Measurements from ENCODE around the gene ABHD3.
A peak's percentile ranks its signal among the peaks of the same experiment; 100 is the strongest.
"Not testable (repeated sequence)": the region's sequence is repeated elsewhere in the genome, so short reads cannot be mapped to it uniquely, and the experiment has no call there.

Gene ABHD3

DNA sequence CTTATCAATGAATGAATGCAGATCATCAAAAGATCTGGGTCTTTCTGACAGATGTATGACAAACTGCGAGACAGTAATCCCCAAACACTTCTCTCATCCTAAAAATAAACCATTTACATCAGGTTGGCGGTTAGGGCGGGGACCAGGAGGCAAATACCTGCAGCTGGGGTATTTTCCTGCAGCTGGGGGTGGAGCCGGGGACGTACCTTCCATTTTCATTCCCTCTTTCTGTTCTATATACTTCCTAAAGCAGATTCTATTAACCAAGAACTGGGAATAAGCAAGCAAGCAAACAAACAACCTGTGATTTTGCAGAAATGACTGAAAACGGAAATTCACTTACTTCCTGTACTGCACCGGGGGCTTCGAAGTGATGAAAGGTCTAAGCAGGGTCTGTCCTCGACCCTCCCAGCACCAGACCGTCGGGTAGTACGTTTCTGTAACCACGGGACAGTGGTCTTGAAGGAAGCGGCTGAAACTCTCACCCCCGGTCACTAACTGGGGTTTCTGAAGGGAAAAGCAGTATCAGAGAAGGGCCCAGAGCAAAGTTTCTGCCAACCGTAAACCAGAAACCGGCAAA is 1.2 kb downstream of the ABHD3 start:
- peak; percentile 37 for DNase-seq

GRCh38 chr18:21702602-21703001 is 2.0 kb downstream of the ABHD3 start:
- DNase-seq, result no peak

DNA sequence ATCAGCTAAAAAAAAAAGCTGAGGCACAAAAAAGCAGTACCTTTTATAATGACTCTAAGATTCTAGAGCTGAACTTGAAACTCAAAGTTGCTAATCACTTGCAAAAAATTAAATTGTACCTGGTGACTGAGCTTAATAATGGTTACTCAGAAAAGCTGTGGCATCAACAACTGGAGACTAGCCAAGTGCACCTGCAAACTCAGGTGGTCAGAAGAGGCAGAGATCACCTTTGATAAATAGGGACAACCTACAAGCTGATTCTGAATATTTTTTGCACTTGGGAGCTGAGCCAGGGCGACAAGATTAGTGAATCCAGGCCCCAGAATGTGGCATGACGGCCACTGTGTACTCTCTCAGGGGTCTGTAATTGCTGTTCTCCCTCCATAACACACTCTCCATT is 3.0 kb downstream of the ABHD3 start:
- DNase-seq, result no peak

DNA sequence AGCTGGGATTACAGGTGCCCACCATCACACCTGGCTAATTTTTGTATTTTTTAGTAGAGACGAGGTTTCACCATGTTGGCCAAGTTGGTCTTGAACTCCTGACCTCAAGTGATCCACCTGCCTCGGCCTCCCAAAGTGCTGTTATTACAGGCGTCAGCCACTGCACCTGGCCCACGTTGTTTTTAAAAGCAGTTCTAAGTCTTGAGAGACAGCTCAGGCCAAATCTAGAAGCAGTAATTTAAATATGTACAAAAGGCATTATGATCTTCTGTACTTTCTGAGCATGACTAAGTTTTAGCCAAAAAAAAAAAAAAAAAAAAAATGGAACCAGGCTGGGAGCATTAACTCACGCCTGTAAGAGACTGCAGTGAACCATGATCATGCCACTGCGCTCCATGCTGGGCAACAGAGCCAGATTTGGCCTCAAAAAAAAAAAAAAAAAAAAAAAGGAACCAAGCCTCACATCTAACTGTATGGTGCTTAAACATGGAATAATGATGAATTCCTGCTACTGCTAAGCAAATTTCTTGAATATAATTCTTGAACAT is 4.0 kb downstream of the ABHD3 start:
- DNase-seq, result no peak

- DNase-seq, result no peak
These were observed 11.3 kb downstream of the ABHD3 start for GRCh38 chr18:21693322-21693721.

DNA sequence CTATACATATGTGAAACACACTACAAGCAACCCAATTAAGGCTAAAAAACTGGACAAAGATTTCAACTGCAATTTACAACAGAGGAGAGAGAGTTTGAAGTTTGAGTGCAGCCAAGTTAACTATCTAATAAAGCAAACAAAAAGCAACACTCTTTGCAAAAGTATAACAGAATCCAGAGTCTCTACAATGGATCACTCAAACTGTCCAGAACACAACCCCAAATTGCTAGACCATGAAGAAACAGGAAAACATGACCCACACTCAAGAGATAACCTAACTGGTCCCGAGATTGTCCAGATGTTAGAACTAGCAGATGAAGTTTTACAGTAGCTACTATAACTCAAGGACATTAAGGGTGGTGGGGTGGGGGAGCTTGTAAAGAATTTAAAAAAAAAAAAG is 14.8 kb downstream of the ABHD3 start:
- no peak for DNase-seq

DNA sequence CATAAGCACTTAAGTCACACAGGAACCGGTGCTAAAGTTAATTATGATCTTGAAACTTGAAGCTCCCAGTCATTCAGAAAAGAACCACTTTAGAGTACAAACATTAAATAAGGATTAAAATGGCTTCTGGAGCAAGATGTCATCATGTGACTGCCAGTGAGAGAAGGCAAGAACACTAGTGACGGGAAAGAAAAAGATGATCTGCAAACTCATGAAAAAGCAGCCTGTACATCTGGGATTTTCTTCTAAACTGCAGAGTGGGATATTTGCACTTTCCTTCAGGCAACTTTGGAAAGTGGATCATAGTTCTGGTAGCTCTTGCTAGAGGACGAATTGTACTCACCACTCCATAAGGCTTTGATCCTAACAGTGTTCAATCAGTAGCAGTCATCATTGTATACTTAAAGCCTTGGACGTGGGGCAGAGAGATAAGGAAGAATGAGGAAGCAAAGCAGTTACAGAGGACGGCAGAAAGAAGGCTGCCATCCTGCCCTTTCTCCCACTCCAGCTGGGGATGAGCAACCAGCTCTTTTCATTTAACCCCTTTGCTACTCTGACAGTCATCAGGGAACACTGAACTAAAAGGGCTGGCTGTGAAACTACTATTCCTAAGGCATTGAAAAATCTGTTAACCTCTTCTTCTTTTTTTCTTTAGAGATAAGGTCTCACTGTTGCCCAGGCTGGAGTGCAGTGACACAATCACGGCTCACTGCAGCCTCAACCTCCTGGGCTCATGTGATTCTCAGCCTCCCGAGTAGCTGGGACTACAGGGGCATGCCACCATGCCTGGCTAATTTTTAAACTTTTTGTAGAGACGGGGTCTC is 18.1 kb downstream of the ABHD3 start:
- DNase-seq, result no peak

- not testable (repeated sequence) for DNase-seq
These were observed 19.0 kb downstream of the ABHD3 start for GRCh38 chr18:21685556-21685981.

GRCh38 chr18:21684731-21685130 is 19.8 kb downstream of the ABHD3 start:
- DNase-seq, result no peak

GRCh38 chr18:21682371-21683051 is 22.1 kb downstream of the ABHD3 start:
- no peak for DNase-seq

DNA sequence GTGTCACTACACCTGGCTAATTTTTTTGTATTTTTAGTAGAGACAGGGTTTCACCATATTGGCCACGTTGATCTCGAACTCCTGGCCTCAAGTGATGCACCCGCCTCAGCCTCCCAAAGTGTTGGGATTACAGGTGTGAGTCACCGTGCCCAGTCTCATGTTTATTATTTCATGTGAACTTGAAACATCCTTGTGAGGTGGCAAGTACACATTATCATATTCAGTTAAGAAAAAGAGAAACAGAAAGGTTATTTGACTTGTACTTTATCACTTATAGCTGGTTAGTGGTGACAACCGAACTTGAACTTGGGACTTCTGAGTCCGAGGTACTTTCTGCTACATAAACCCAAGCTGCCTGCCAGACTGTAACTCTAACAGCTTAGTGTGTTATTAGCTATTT is 24.4 kb downstream of the ABHD3 start:
- DNase-seq, result no peak

DNA sequence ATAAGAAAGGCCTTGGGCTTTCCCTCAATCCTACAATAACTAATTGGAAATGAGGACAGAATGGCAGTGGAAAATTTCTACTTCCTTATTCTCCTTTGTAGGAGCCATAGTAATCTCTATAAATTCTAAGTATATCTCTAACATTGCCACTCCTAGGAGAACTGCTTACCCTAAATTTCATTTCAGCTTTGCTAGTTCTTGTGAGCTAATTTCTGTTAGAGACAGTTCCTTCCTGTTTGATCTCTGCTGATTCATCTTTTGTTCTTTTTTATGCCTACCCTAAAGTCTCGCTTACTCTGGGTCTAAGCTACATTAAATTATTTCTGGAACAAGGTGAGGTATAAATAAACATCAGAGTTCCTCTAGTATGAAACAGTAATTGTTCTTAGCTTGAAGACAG is 25.7 kb downstream of the ABHD3 start:
- DNase-seq, result no peak

- not testable (repeated sequence) for DNase-seq
These were observed 29.2 kb downstream of the ABHD3 start for GRCh38 chr18:21675354-21675753.

GRCh38 chr18:21672521-21673267 is 31.9 kb downstream of the ABHD3 start:
- no peak for DNase-seq

DNA sequence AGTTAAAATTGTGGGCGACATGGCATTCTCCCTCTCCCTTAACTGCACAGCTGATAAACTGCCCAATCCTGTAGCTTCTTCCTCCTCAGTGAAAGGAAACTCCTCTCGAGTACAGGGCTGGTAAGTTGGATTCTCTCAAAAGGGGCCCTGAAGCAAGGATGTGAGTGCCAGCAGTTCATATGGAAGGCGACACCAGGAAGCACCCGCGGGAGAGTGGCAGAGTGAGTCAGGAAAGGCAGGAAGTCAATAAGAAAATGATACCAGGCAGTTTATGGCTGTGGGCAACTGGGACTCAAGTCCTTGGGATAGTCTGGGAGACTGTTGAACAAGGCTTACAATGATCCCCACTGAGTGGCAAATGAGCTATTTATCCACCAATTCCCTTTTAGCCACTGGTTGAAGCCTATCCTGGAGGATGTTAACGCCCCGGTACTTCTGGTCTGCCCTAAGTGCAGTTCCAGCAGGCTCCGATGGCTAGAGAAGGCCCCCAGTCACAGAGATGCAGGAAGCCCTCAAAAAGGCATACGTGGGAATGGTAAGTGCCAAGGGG is 34.8 kb downstream of the ABHD3 start:
- DNase-seq, result peak; percentile 4

GRCh38 chr18:21664069-21664468 is 40.5 kb downstream of the ABHD3 start:
- DNase-seq, result no peak

DNA sequence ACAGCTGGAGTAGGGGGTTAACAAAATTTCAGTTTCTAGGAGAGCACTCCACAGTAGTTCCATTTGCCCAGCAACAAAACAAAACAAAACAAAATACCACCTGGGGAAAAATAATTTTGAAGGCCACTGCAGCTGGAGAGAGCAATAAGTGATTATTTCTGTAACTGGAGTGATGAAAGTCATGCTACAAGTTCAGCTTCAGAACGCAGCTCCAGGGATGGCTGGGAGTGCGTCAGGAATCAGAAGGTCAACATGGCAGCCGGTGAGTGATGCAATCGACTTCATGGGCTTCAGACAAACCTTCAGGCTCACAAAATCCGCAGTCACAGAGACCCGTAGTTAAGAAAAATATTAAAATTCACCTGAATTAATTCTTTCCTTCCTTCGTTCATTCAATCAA is 41.0 kb downstream of the ABHD3 start:
- no peak for DNase-seq

GRCh38 chr18:21662581-21662980 is 42.0 kb downstream of the ABHD3 start:
- DNase-seq, result no peak

GRCh38 chr18:21660078-21660477 is 44.5 kb downstream of the ABHD3 start:
- no peak for DNase-seq

GRCh38 chr18:21656402-21656801 is 48.2 kb downstream of the ABHD3 start:
- DNase-seq, result no peak

GRCh38 chr18:21653361-21653760 is 51.2 kb downstream of the ABHD3 start:
- no peak for DNase-seq

- no peak for DNase-seq
These were observed 52.5 kb downstream of the ABHD3 start for GRCh38 chr18:21652073-21652472.

GRCh38 chr18:21650311-21650710 is 54.3 kb downstream of the ABHD3 start:
- DNase-seq, result no peak

Data from NCI-H2171 treated with DMSO at 0.1 percent for 48 hours (cell line).